CD14-positive monocyte (primary cell): Measurements from ENCODE around the gene RHBDL3. TPM values are rescaled to one million over a fixed set of nuclear protein-coding genes. Genes with fewer than 3 reads are reported as not detected.

ENCODE experiments used
- DNase-seq, 3 donors: peaks; one replicate each; pipeline ENCODE4 v3.0.0-alpha.2; 2011 to 2022
- H2AFZ ChIP-seq: 2 replicates; pipeline ENCODE4 v1.6.0; 2012; ENCODE audit warnings: mild to moderate bottlenecking, low read depth, low read length, inconsistent platforms; ENCODE audit not compliant: insufficient read depth, poor library complexity, severe bottlenecking
- H3K27ac ChIP-seq, 2 donors: 1 replicate in 1 of 2; 2 replicates in 1 of 2; pipeline ENCODE4 v1.5.1; 2012 to 2013; ENCODE audit warnings: low read length in 2 of 2, control low read depth in 1 of 2, inconsistent platforms in 1 of 2, low read depth in 1 of 2, mild to moderate bottlenecking in 1 of 2
- H3K27me3 ChIP-seq, 2 donors: one replicate each; pipeline versions ENCODE4 v1.6.0 to v1.6.1; 2011 to 2013; ENCODE audit warnings: low read length in 2 of 2; ENCODE audit not compliant: control insufficient read depth in 2 of 2, insufficient read depth in 2 of 2
- H3K36me3 ChIP-seq, 2 donors: replicated peaks in 1 of 2; 1 replicate in 1 of 2; 2 replicates in 1 of 2; pipeline versions ENCODE4 v1.5.1 to v1.6.1; 2012 to 2013; ENCODE audit warnings: low read length in 2 of 2, control low read depth in 1 of 2, inconsistent platforms in 1 of 2, mild to moderate bottlenecking in 1 of 2; ENCODE audit not compliant: insufficient read depth in 2 of 2, control insufficient read depth in 1 of 2
- H3K4me1 ChIP-seq, 2 donors: 1 replicate in 1 of 2; 2 replicates in 1 of 2; pipeline versions ENCODE4 v1.5.1 to v1.6.1; 2012 to 2013; ENCODE audit warnings: low read length in 2 of 2, control low read depth in 1 of 2, inconsistent platforms in 1 of 2, mild to moderate bottlenecking in 1 of 2, moderate library complexity in 1 of 2; ENCODE audit not compliant: insufficient read depth in 2 of 2, control insufficient read depth in 1 of 2
- H3K4me2 ChIP-seq: replicated peaks from 2 replicates; pipeline ENCODE3; 2012; ENCODE audit warnings: low read length, moderate library complexity, mild to moderate bottlenecking; ENCODE audit not compliant: poor library complexity, severe bottlenecking; ENCODE audit errors: extremely low read depth
- H3K4me3 ChIP-seq, 3 experiments: fragments of 200-600 bp in 1 of 3; sonication (generic) in 1 of 3; replicated peaks in 1 of 3; 1 replicate in 2 of 3; 2 replicates in 1 of 3; pipeline ENCODE4 v1.5.1; 2011 to 2013; ENCODE audit warnings: low read length in 3 of 3, mild to moderate bottlenecking in 3 of 3, control low read depth in 2 of 3, low read depth in 2 of 3, inconsistent platforms in 1 of 3, moderate library complexity in 1 of 3
- H3K79me2 ChIP-seq: 2 replicates; pipeline ENCODE4 v1.6.0; 2012; ENCODE audit warnings: mild to moderate bottlenecking, control low read depth, inconsistent platforms, low read length, moderate library complexity; ENCODE audit not compliant: insufficient read depth
- H3K9ac ChIP-seq: 2 replicates; pipeline ENCODE4 v1.6.0; 2017; ENCODE audit warnings: low read length, mild to moderate bottlenecking; ENCODE audit not compliant: insufficient read depth, poor library complexity, severe bottlenecking
- H3K9me3 ChIP-seq, 2 donors: replicated peaks in 1 of 2; 1 replicate in 1 of 2; 2 replicates in 1 of 2; pipeline versions ENCODE4 v1.5.1 to v1.6.1; 2012 to 2013; ENCODE audit warnings: low read length in 2 of 2, control low read depth in 1 of 2; ENCODE audit not compliant: control insufficient read depth in 1 of 2, insufficient read depth in 1 of 2
- H4K20me1 ChIP-seq: 2 replicates; pipeline ENCODE4 v1.6.0; 2012; ENCODE audit warnings: mild to moderate bottlenecking, low read length, control low read depth, moderate library complexity; ENCODE audit not compliant: insufficient read depth
- H3K27ac Mint-ChIP-seq, 7 donors: one replicate each; pipeline ENCODE4 v1.8.0; 2020; ENCODE audit warnings: mild to moderate bottlenecking in 7 of 7, mixed read lengths in 7 of 7, moderate library complexity in 6 of 7, inconsistent platforms in 2 of 7
- H3K27me3 Mint-ChIP-seq, 3 donors: one replicate each; pipeline ENCODE4 v1.8.0; 2021 to 2022; ENCODE audit warnings: low read depth in 3 of 3, mild to moderate bottlenecking in 3 of 3, mixed read lengths in 3 of 3, moderate library complexity in 3 of 3, inconsistent platforms in 1 of 3
- H3K36me3 Mint-ChIP-seq, 2 donors: one replicate each; pipeline ENCODE4 v1.8.0; 2020; ENCODE audit warnings: mixed read lengths in 2 of 2, inconsistent platforms in 1 of 2, mild to moderate bottlenecking in 1 of 2
- H3K4me1 Mint-ChIP-seq: one replicate; pipeline ENCODE4 v1.8.0; 2020; ENCODE audit warnings: mild to moderate bottlenecking, mixed read lengths
- H3K4me3 Mint-ChIP-seq, 2 donors: one replicate each; pipeline ENCODE4 v1.8.0; 2020; ENCODE audit warnings: mild to moderate bottlenecking in 2 of 2, mixed read lengths in 2 of 2, moderate library complexity in 1 of 2
- H3K9me3 Mint-ChIP-seq, 7 donors: one replicate each; pipeline ENCODE4 v1.8.0; 2020 to 2022; ENCODE audit warnings: mixed read lengths in 7 of 7, mild to moderate bottlenecking in 6 of 7, moderate library complexity in 6 of 7, inconsistent platforms in 2 of 7
- WGBS: methylation state at CpG from one replicate; pipeline ENCODE4 v1.1.5; 2013; ENCODE audit warnings: missing lambda C conversion rate; ENCODE audit not compliant: insufficient coverage; 5-methylcytosine and 5-hydroxymethylcytosine counted together
- intact Hi-C, 2 donors: fragments of 100-400 bp; cut with micrococcal nuclease; formaldehyde crosslinking; loops; one replicate each; pipeline versions ENCODE4 v1.15.0 to v1.15.1; 2023
- polyA plus RNA-seq, 3 donors: library from polyadenylated mRNA; depleted of rRNA in 1 of 3; unstranded in 2 of 3; stranded (reverse) in 1 of 3; fragments of 300-500 nt in 2 of 3; fragments of >200 nt in 1 of 3; fragmentation: Illumina TruSeq in 2 of 3; gene quantifications; 1 replicate in 2 of 3; 2 replicates in 1 of 3; pipeline ENCODE4 v1.2.3, GENCODE V29; 2012 to 2021
- TF ChIP-seq, protein P1 (sequence below): fragments of 200-600 bp; IDR thresholded peaks from one replicate; pipeline ENCODE4 v1.8.0; 2022; ENCODE audit warnings: antibody characterized with exemption, mild to moderate bottlenecking

The RHBDL3 gene
- polyA plus RNA-seq, 3 donors: 0.05 TPM; not detected in 2

DNA sequence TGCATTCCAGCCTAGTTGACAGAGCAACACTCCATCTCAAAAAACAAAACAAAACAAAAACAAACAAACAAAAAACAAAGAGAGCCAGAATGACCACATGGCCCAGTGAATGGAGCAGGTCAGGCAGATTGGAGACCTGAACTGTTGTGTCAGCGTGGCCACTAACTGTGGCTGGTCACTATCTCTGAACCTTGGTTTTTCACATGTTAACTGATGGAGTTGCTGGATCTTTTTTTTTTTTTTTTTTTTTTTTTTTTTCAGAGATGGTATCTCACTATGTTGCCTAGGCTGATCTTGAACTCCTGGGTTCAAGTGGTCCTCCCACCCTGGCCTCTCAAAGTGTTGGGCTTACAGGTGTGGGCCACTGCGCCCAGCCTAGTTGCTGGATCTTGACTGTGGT is 31.8 kb downstream of the RHBDL3 start:
- H3K27me3 ChIP-seq: no peaks in the 10 kb centered on the region
- Mint-ChIP-seq H3K9me3 (no peaks in the 10 kb centered on the region), H3K36me3 (no peaks in the 10 kb centered on the region), H3K27me3 (peaks cover 2 to 11% (median 3%) of the 10 kb centered on the region in 3 donors), H3K27ac (no peak overlapping the region), H3K4me1 (peaks cover 6% of the 10 kb centered on the region), H3K4me3 (no peak overlapping the region)
- 100% methylated on average over 1 of the region's 2 CpGs for WGBS
- no peak overlapping the region for H2AFZ ChIP-seq
- H3K4me2 ChIP-seq: no peak overlapping the region
- TF ChIP-seq, protein P1, sequence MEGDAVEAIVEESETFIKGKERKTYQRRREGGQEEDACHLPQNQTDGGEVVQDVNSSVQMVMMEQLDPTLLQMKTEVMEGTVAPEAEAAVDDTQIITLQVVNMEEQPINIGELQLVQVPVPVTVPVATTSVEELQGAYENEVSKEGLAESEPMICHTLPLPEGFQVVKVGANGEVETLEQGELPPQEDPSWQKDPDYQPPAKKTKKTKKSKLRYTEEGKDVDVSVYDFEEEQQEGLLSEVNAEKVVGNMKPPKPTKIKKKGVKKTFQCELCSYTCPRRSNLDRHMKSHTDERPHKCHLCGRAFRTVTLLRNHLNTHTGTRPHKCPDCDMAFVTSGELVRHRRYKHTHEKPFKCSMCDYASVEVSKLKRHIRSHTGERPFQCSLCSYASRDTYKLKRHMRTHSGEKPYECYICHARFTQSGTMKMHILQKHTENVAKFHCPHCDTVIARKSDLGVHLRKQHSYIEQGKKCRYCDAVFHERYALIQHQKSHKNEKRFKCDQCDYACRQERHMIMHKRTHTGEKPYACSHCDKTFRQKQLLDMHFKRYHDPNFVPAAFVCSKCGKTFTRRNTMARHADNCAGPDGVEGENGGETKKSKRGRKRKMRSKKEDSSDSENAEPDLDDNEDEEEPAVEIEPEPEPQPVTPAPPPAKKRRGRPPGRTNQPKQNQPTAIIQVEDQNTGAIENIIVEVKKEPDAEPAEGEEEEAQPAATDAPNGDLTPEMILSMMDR: no peak
- no peak overlapping the region for H3K27ac ChIP-seq
- no peaks in the 10 kb centered on the region for H3K4me1 ChIP-seq
- H3K9me3 ChIP-seq: no peaks in the 10 kb centered on the region
- no peak overlapping the region for H3K4me3 ChIP-seq
- intact Hi-C loops: no loop called here
- no peaks in the 10 kb centered on the region for H3K79me2 ChIP-seq
- no peaks in the 10 kb centered on the region for H3K36me3 ChIP-seq
- no peaks in the 10 kb centered on the region for H4K20me1 ChIP-seq
- DNase-seq: no peak
- H3K9ac ChIP-seq: no peak overlapping the region

- no peak for DNase-seq
- H3K27ac Mint-ChIP-seq: no peak overlapping the region
- peaks cover 2 to 11% (median 3%) of the 10 kb centered on the region in 3 donors for H3K27me3 Mint-ChIP-seq
- no peaks in the 10 kb centered on the region for H4K20me1 ChIP-seq
- H3K4me1 Mint-ChIP-seq: peaks cover 6% of the 10 kb centered on the region
- no peak overlapping the region for H3K4me3 Mint-ChIP-seq
- H3K4me3 ChIP-seq: no peak overlapping the region
- no peaks in the 10 kb centered on the region for H3K79me2 ChIP-seq
- TF ChIP-seq, protein P1: no peak
- no peaks in the 10 kb centered on the region for H3K36me3 Mint-ChIP-seq
- H3K9me3 Mint-ChIP-seq: no peaks in the 10 kb centered on the region
- H3K27ac ChIP-seq: no peak overlapping the region
- H3K4me1 ChIP-seq: no peaks in the 10 kb centered on the region
- H3K36me3 ChIP-seq: no peaks in the 10 kb centered on the region
- H3K27me3 ChIP-seq: no peaks in the 10 kb centered on the region
- H3K9ac ChIP-seq: no peak overlapping the region
- intact Hi-C loops: no loop called here
- no peak overlapping the region for H2AFZ ChIP-seq
- WGBS: 100% methylated on average over 2 of the region's 6 CpGs
- H3K4me2 ChIP-seq: no peak overlapping the region
- no peaks in the 10 kb centered on the region for H3K9me3 ChIP-seq
These were observed 32.2 kb downstream of the RHBDL3 start for GRCh38 chr17:32297860-32298259.
